Activated CD4-positive, alpha-beta T cell treated with anti-CD3 and anti-CD28 coated beads, Interleukin-2, amount 10 ng/mL, durations not matched to agents 7 days and 5 days (primary cell): ENCODE results near the gene ACOX1. TPM values are rescaled to one million over a fixed set of nuclear protein-coding genes. Genes with fewer than 3 reads are reported as not detected.

Source experiments
- CTCF ChIA-PET: fragments of 350-600 bp; sonication (Branson Sonifier 250); formaldehyde crosslinking; loops from one replicate; lab custom pipeline; 2021; ENCODE audit warnings: antibody characterized with exemption; lab: Charles Lee
- POLR2A ChIA-PET: fragments of 350-600 bp; sonication (Branson Sonifier 250); formaldehyde crosslinking; loops from one replicate; lab custom pipeline; 2021; ENCODE audit warnings: antibody characterized with exemption; lab: Charles Lee
- DNase-seq: peaks from one replicate; pipeline ENCODE4 v3.0.0-alpha.2; 2020
- H3K27ac Mint-ChIP-seq: one replicate; pipeline ENCODE4 v1.8.0; 2021; ENCODE audit warnings: mild to moderate bottlenecking, moderate library complexity, mixed read lengths
- H3K27me3 Mint-ChIP-seq: one replicate; pipeline ENCODE4 v1.8.0; 2021; ENCODE audit warnings: mixed read lengths
- H3K36me3 Mint-ChIP-seq: one replicate; pipeline ENCODE4 v1.8.0; 2021; ENCODE audit warnings: low read depth, mixed read lengths
- H3K4me1 Mint-ChIP-seq: one replicate; pipeline ENCODE4 v1.8.0; 2021; ENCODE audit warnings: mixed read lengths
- H3K4me3 Mint-ChIP-seq: one replicate; pipeline ENCODE4 v1.8.0; 2021; ENCODE audit warnings: mild to moderate bottlenecking, moderate library complexity, mixed read lengths
- H3K9me3 Mint-ChIP-seq: one replicate; pipeline ENCODE4 v1.8.0; 2021; ENCODE audit warnings: mixed read lengths
- total RNA-seq, 2 experiments: library from RNA; stranded (reverse); gene quantifications; one replicate each; pipeline ENCODE4 v1.2.3, GENCODE V29; 2021

Gene ACOX1
- total RNA-seq, 2 experiments from 2014 or later, result 27.8 to 34.7 TPM

GRCh38 chr17:75940727-75941441 is 38.1 kb downstream of the ACOX1 start, which contains the start of gene FBF1:
TSS of gene FBF1 (minus strand) at chr17:75941042. CDS start at chr17:75938149, 2,893 bp downstream.
- no peaks in the 10 kb centered on the region for H3K9me3 Mint-ChIP-seq
- peaks cover 18% of the 10 kb centered on the region for H3K4me1 Mint-ChIP-seq
- POLR2A ChIA-PET, result no interaction called here
- H3K4me3 Mint-ChIP-seq, result peak within 1 kb of the TSS; percentile 92
- peak within 1 kb of the TSS; percentile 89 for H3K27ac Mint-ChIP-seq
- peaks cover 3% of the 10 kb centered on the region for H3K36me3 Mint-ChIP-seq
- DNase-seq, result peak; percentile 92
- CTCF ChIA-PET, result interaction anchor here (0.7 to 1.3 kb wide), 6 partner anchors 10 to 59 kb away, joined by 3 to 5 read pairs (median 4); partner anchors contain the start of gene CDK3
- no peaks in the 10 kb centered on the region for H3K27me3 Mint-ChIP-seq

- ChIA-PET POLR2A (interaction anchor here (0.6 kb wide), 1 partner anchor 41 kb away, joined by 3 read pairs; the partner anchor contains the start of genes ACOX1 and TEN1), CTCF (no interaction called here)
- H3K4me3 Mint-ChIP-seq, result no peak overlapping the region
These were observed 41.3 kb downstream of the ACOX1 start for GRCh38 chr17:75937652-75938051.

GRCh38 chr17:75933808-75934207 is 45.2 kb downstream of the ACOX1 start:
- Mint-ChIP-seq H3K4me1 (no peaks in the 10 kb centered on the region), H3K27me3 (no peaks in the 10 kb centered on the region), H3K27ac (no peak overlapping the region), H3K9me3 (no peaks in the 10 kb centered on the region), H3K4me3 (no peak overlapping the region), H3K36me3 (no peaks in the 10 kb centered on the region)
- ChIA-PET POLR2A (no interaction called here), CTCF (interaction anchor here (0.7 kb wide), 1 partner anchor 528 kb away, joined by 4 read pairs; no protein-coding TSS in a partner anchor)
- DNase-seq, result no peak

More at GRCh38 chr17:75937652-75938051, 41.3 kb downstream of the ACOX1 start:
- Mint-ChIP-seq H3K4me1 (peaks cover 18% of the 10 kb centered on the region), H3K9me3 (no peaks in the 10 kb centered on the region), H3K27me3 (no peaks in the 10 kb centered on the region), H3K36me3 (no peaks in the 10 kb centered on the region), H3K27ac (no peak overlapping the region)
- DNase-seq, result no peak

GRCh38 chr17:75932852-75933251 is 46.1 kb downstream of the ACOX1 start:
- Mint-ChIP-seq H3K27me3 (no peaks in the 10 kb centered on the region), H3K9me3 (no peaks in the 10 kb centered on the region), H3K27ac (no peak overlapping the region), H3K4me3 (no peak overlapping the region), H3K4me1 (no peaks in the 10 kb centered on the region), H3K36me3 (no peaks in the 10 kb centered on the region)
- DNase-seq, result no peak
- ChIA-PET CTCF (no interaction called here), POLR2A (no interaction called here)

- H3K27ac Mint-ChIP-seq, result no peak overlapping the region
- H3K4me3 Mint-ChIP-seq, result no peak overlapping the region
- POLR2A ChIA-PET, result no interaction called here
- no peak for DNase-seq
- H3K36me3 Mint-ChIP-seq, result no peaks in the 10 kb centered on the region
- CTCF ChIA-PET, result interaction anchor here (0.5 to 2.4 kb wide), 4 partner anchors 10 to 83 kb away, joined by 3 to 6 read pairs (median 4); partner anchors contain the start of genes FBF1 and MRPL38
- no peaks in the 10 kb centered on the region for H3K27me3 Mint-ChIP-seq
- no peaks in the 10 kb centered on the region for H3K9me3 Mint-ChIP-seq
- H3K4me1 Mint-ChIP-seq, result no peaks in the 10 kb centered on the region
These were observed 47.9 kb downstream of the ACOX1 start for GRCh38 chr17:75931062-75931461.

- ChIA-PET CTCF (interaction anchor here (0.5 to 2.0 kb wide), 8 partner anchors 8 to 770 kb away, joined by 3 to 5 read pairs (median 4); partner anchors contain the start of genes FBF1 and TRIM47), POLR2A (no interaction called here)
- Mint-ChIP-seq H3K27ac (no peak overlapping the region), H3K36me3 (no peaks in the 10 kb centered on the region), H3K9me3 (no peaks in the 10 kb centered on the region), H3K4me1 (no peaks in the 10 kb centered on the region), H3K4me3 (no peak overlapping the region), H3K27me3 (no peaks in the 10 kb centered on the region)
- no peak for DNase-seq
These were observed 51.6 kb downstream of the ACOX1 start for GRCh38 chr17:75927286-75927922.

- ChIA-PET POLR2A (no interaction called here), CTCF (interaction anchor here (0.9 to 1.2 kb wide), 2 partner anchors 42 to 48 kb away, joined by 3 read pairs; partner anchors contain the start of gene TRIM47)
- no peaks in the 10 kb centered on the region for H3K9me3 Mint-ChIP-seq
- no peak overlapping the region for H3K27ac Mint-ChIP-seq
- H3K4me3 Mint-ChIP-seq, result no peak overlapping the region
- H3K27me3 Mint-ChIP-seq, result no peaks in the 10 kb centered on the region
- DNase-seq, result no peak
- no peaks in the 10 kb centered on the region for H3K4me1 Mint-ChIP-seq
- H3K36me3 Mint-ChIP-seq, result no peaks in the 10 kb centered on the region
These were observed 52.5 kb downstream of the ACOX1 start for GRCh38 chr17:75926456-75926855.

GRCh38 chr17:75925912-75926311 is 53.1 kb downstream of the ACOX1 start:
- ChIA-PET CTCF (interaction anchor here (1.0 to 1.2 kb wide), 2 partner anchors 34 to 43 kb away, joined by 3 to 4 read pairs; no protein-coding TSS in a partner anchor), POLR2A (no interaction called here)
- H3K36me3 Mint-ChIP-seq, result no peaks in the 10 kb centered on the region
- no peaks in the 10 kb centered on the region for H3K4me1 Mint-ChIP-seq
- H3K9me3 Mint-ChIP-seq, result no peaks in the 10 kb centered on the region
- H3K4me3 Mint-ChIP-seq, result no peak overlapping the region
- H3K27ac Mint-ChIP-seq, result no peak overlapping the region
- DNase-seq, result no peak
- no peaks in the 10 kb centered on the region for H3K27me3 Mint-ChIP-seq

GRCh38 chr17:75925103-75925502 is 53.9 kb downstream of the ACOX1 start:
- CTCF ChIA-PET, result interaction anchor here (1.0 kb wide), 1 partner anchor 35 kb away, joined by 4 read pairs; no protein-coding TSS in a partner anchor
- POLR2A ChIA-PET, result no interaction called here
- H3K4me3 Mint-ChIP-seq, result no peak overlapping the region
- H3K4me1 Mint-ChIP-seq, result no peaks in the 10 kb centered on the region
- no peaks in the 10 kb centered on the region for H3K27me3 Mint-ChIP-seq
- no peak for DNase-seq
- no peak overlapping the region for H3K27ac Mint-ChIP-seq
- no peaks in the 10 kb centered on the region for H3K9me3 Mint-ChIP-seq
- H3K36me3 Mint-ChIP-seq, result no peaks in the 10 kb centered on the region

GRCh38 chr17:75922963-75923874 is 55.7 kb downstream of the ACOX1 start:
- Mint-ChIP-seq H3K27ac (no peak overlapping the region), H3K27me3 (no peaks in the 10 kb centered on the region), H3K4me1 (no peaks in the 10 kb centered on the region), H3K36me3 (no peaks in the 10 kb centered on the region), H3K9me3 (no peaks in the 10 kb centered on the region), H3K4me3 (no peak overlapping the region)
- ChIA-PET POLR2A (no interaction called here), CTCF (interaction anchor here (1.6 kb wide), 1 partner anchor 12 kb away, joined by 4 read pairs; no protein-coding TSS in a partner anchor)
- no peak for DNase-seq

- no peak overlapping the region for H3K27ac Mint-ChIP-seq
- no peaks in the 10 kb centered on the region for H3K36me3 Mint-ChIP-seq
- no peak for DNase-seq
- no peaks in the 10 kb centered on the region for H3K9me3 Mint-ChIP-seq
- no peak overlapping the region for H3K4me3 Mint-ChIP-seq
- no peaks in the 10 kb centered on the region for H3K27me3 Mint-ChIP-seq
- ChIA-PET POLR2A (no interaction called here), CTCF (interaction anchor here (1.4 kb wide), 2 partner anchors 26 to 74 kb away, joined by 3 to 5 read pairs; no protein-coding TSS in a partner anchor)
- no peaks in the 10 kb centered on the region for H3K4me1 Mint-ChIP-seq
These were observed 56.6 kb downstream of the ACOX1 start for GRCh38 chr17:75922173-75922961.
